HEK293 (cell line): ENCODE data around the gene STRA6.

Experiments used
- CTCF ChIP-seq: fragments of 450-650 bp; formaldehyde crosslinking; IDR thresholded peaks from 2 replicates; pipeline ENCODE4 v1.5.1; 2016; ENCODE audit warnings: missing biosample characterization, missing genetic modification characterization
- KLF10 ChIP-seq: fragments of 450-650 bp; IDR thresholded peaks from 2 replicates; pipeline ENCODE4 v1.5.1; 2018; ENCODE audit warnings: missing biosample characterization, mild to moderate bottlenecking, missing genetic modification characterization
- ZBTB7A ChIP-seq: fragments of 450-650 bp; formaldehyde crosslinking; IDR thresholded peaks from 2 replicates; pipeline ENCODE4 v1.5.1; 2016; ENCODE audit warnings: low read depth, missing biosample characterization, missing genetic modification characterization
- ZEB2 ChIP-seq: fragments of 450-650 bp; formaldehyde crosslinking; IDR thresholded peaks from 2 replicates; pipeline ENCODE4 v1.5.1; 2016; ENCODE audit warnings: missing biosample characterization, missing genetic modification characterization
- ZNF140 ChIP-seq: fragments of 450-650 bp; formaldehyde crosslinking; IDR thresholded peaks from 2 replicates; pipeline ENCODE4 v1.5.1; 2016; ENCODE audit warnings: missing biosample characterization, missing genetic modification characterization
- ZNF157 ChIP-seq: fragments of 450-650 bp; formaldehyde crosslinking; IDR thresholded peaks from 2 replicates; pipeline ENCODE4 v1.5.1; 2016; ENCODE audit warnings: missing biosample characterization, missing genetic modification characterization
- ZNF302 ChIP-seq: fragments of 450-650 bp; formaldehyde crosslinking; IDR thresholded peaks from 2 replicates; pipeline ENCODE4 v1.5.1; 2016; ENCODE audit warnings: missing biosample characterization, missing genetic modification characterization, low read depth
- ZNF350 ChIP-seq: fragments of 450-650 bp; formaldehyde crosslinking; IDR thresholded peaks from 2 replicates; pipeline ENCODE4 v1.5.0; 2017; ENCODE audit warnings: missing biosample characterization, mild to moderate bottlenecking, missing genetic modification characterization
- ZNF555 ChIP-seq: fragments of 450-650 bp; formaldehyde crosslinking; conservative IDR thresholded peaks from 2 replicates; pipeline ENCODE4 v1.5.1; 2017; ENCODE audit warnings: missing biosample characterization, mild to moderate bottlenecking, missing genetic modification characterization, inconsistent platforms

- no peak for TF ChIP-seq ZNF302
- TF ChIP-seq ZNF350 (tag by site-specific recombination): no peak
- no peak for TF ChIP-seq CTCF (tag by site-specific recombination)
- TF ChIP-seq ZNF555 (tag by site-specific recombination): no peak
- TF ChIP-seq KLF10: no peak
- TF ChIP-seq ZEB2 (tag by site-specific recombination): no peak
- no peak for TF ChIP-seq ZNF157 (tag by site-specific recombination)
- TF ChIP-seq ZBTB7A (tag by site-specific recombination): no peak
- TF ChIP-seq ZNF140: no peak
These were observed 68.7 kb downstream of the STRA6 start for GRCh38 chr15:74133694-74134386.
